NCI-H446 (cell line): ENCODE results near the gene DDX19B.
"Not testable (repeated sequence)": the region's sequence is repeated elsewhere in the genome, so short reads cannot be mapped to it uniquely, and the experiment has no call there.

Source experiments
- DNase-seq, 2 experiments: peaks; one replicate each; lab custom pipeline; 2025; lab: John Stamatoyannopoulos, UW

The DDX19B gene

GRCh38 chr16:70287304-70287971, 11.5 kb upstream of the DDX19B start:
- not testable (repeated sequence) for DNase-seq

DNA sequence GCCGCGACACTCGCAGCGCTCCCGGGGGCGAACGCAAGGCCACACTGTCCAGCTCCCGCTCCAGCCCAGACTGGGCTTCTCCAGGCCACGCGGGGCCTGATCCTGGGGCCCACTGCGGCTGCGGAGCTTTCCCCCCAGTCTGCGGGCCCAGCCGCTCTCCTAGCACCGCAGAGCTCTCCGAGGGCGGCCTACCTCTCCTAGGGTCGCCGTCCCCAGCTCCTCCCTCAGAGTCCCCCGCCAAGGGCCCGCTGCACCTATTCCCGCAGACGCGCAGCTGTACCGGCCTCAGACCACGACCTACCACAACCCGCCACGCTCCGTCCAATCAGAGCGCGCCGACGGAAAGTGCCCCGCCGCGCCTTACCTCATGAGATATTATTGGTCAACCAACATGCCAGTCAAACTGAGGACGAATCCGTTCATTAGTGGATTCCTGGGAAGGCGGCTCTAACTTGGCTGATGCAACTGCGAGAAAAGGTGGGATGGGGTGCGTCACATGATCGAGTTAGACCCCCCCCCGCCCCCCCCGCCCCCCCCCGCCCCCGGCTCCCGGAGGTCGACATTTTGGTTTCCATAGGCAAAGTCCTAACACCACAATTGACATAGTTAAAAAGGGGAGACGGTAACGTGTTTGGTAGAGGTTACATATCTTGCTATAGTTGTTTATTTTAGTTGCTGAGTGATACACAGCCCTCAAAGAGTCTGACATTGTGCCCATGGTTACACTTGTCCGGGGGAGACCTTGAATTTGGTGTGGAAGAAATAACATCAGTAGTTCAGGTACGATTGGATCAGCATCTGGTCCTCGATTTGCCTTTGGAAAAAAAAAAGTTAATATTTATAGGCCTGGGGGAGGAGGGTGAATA, 9.5 kb upstream of the DDX19B start, which contains the start of gene AARS1:
Gene AARS1 (minus strand): TSS at position 278 of the 866 bp plus-strand sequence. CDS start 6,743 bp downstream, outside the sequence.
- DNase-seq = peak; percentile 95 to 98

- DNase-seq = no peak
Measured at GRCh38 chr16:70290949-70291519, 8.0 kb upstream of the DDX19B start.

GRCh38 chr16:70292148-70292547, 6.8 kb upstream of the DDX19B start:
- DNase-seq = not testable (repeated sequence)

GRCh38 chr16:70294385-70295025, 4.5 kb upstream of the DDX19B start:
- no peak for DNase-seq

GRCh38 chr16:70295634-70296033, 3.4 kb upstream of the DDX19B start:
- DNase-seq = no peak

- DNase-seq = no peak
Measured at GRCh38 chr16:70301121-70301520, 2.1 kb downstream of the DDX19B start.

DNA sequence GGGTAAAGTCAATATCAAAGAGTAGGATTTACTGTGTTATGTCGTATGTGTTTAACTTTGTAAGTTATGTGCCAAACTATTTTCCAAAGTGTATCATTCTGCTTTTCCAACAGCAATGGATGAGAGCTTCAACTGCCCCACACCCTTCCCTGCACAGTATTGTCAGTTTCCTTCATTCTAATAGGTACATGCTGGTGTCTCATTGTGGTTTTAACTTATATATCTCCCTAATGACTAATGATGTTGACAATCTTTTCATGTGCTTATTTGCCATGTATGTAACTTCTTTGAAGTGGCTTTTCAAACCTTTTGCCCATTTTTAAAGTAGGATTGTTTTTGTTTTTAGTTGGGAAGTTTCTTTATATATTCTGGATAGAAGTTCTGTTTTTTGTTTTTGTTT, 3.8 kb downstream of the DDX19B start:
- no peak for DNase-seq

DNA sequence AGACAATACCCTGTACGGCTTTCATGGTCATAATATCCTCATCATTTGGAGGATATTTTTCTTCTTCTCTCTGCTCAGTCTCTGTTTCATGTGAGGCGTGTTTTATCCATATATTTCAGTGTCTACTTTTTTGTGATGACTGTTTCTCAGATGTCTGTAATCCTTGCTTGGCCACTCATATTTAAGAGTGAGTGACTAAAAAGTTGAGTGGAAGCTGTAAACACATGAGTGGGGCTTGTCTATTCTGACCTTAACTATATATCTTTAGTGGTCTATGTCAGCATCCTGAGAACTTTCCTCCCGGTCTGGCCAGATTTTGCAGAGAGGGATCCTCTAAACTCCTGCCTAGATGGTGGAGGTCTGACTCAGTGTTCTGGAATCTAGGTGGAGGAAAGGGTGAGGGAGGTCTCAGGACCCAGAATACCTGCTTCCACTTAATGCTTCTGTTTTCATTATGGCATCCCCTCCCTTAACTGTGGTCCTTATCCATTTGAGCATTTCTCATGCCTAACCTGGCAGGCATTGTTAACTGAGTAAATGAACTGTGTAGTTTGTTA, 6.0 kb downstream of the DDX19B start:
- DNase-seq = no peak

GRCh38 chr16:70306880-70307279, 7.9 kb downstream of the DDX19B start:
- DNase-seq = no peak

DNA sequence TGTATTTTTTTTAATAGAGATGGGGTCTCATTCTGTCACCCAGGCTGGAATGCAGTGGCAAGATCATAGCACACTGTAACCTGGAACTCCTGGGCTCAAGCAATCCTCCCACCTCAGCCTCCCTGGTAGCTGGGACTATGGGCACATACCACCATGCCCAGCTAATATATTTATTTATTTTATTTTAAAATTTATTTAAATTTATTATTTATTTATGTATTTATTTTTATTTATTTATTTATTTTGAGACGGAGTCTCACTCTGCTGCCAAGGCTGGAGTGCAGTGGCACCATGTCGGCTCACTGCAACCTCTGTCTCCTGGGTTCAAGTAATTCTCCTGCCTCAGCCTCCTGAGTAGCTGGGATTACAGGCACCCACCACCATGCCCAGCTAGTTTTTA, 8.7 kb downstream of the DDX19B start:
- DNase-seq = not testable (repeated sequence)

DNA sequence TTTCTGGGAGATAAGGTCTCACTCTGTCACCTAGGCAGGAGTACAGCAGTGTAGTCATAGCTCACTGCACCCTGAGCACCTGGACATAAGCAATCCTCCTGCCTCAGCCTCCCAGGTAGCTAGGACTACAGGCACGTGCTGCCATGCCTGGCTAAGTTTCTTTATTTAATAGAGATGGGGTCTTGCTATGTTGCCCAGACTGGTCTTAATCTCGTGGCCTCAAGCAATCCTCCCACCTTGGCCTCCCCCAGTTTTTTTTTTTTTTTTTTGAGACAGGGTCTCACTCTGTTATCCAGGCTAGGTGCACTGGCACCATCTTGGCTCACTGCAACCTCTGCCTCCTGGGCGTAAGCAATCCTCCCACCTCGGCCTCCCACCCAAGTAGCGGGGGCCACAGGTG, 21.1 kb downstream of the DDX19B start:
- no peak for DNase-seq

- DNase-seq = no peak
Measured at GRCh38 chr16:70324998-70325747, 26.2 kb downstream of the DDX19B start.

- no peak for DNase-seq
Measured at GRCh38 chr16:70331091-70331490, 32.1 kb downstream of the DDX19B start.

GRCh38 chr16:70331588-70332358, 32.8 kb downstream of the DDX19B start:
- DNase-seq = no peak

- not testable (repeated sequence) for DNase-seq
Measured at GRCh38 chr16:70332728-70333127, 33.7 kb downstream of the DDX19B start.

- no peak for DNase-seq
Measured at GRCh38 chr16:70337814-70338213, 38.8 kb downstream of the DDX19B start.

DNA sequence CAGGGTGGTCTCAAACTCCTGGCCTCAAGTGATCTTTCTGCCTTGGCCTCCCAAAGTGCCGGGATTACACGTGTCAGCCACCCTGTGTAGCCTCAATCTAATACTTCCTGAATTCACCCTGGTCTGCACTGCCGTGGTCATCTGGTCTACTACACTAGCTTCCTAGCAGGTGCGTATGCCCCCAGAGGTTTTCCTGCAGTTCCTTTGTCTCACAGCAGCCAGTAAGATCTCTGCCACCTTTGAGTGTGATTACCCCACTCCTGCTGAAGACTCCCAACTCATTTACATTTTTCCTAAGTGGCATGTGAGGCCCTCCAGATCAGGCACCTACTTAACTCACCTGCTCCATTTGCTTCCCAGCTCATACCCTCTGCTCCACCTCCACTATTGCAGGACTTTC, 42.6 kb downstream of the DDX19B start:
- no peak for DNase-seq

GRCh38 chr16:70342016-70342415, 43.0 kb downstream of the DDX19B start:
- no peak for DNase-seq

- no peak for DNase-seq
Measured at GRCh38 chr16:70345840-70346239, 46.9 kb downstream of the DDX19B start.

- no peak for DNase-seq
Measured at GRCh38 chr16:70348991-70349390, 50.0 kb downstream of the DDX19B start.
